ENCODE measurements around the gene ANTKMT.

ANTKMT gene

DNA sequence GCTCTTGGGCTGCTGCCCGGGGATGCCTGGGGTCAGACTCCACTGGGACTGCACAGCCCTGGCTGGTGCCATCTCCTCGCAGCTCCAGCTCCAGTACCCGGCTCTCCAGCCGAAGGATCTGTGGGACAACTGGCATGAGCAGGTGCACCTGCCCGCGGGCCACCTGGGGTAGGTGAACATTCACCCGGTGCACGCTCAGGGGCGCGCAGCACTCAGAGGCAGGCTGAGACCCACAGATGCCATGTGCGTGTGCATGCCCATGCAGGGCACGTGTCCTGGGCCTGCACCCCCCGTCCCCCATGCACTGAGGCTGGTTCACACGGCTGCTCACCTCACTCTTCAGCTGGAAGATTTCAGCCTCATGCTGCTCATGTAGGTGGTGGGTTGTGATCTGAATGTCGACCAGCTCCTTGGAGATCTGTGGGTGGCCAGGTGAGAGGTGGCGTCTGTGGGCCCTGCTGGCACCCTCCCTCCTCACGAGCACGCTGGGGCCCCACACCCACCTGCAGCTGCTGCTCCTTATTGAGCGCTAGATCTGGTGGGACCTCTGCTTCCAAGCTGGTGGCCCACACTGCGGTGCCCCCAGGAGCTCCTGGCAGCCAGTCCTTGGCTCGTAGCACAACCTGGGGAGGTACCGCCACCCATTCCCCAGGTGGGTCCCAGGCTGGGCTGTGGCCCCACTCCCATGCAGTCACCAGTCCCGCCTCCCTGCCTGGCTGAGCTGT lies 4.7 kb downstream of the ANTKMT start:
- in situ Hi-C loops (cut with MboI; ENCODE audit: low sequenced_read_pairs), result no loop called here

DNA sequence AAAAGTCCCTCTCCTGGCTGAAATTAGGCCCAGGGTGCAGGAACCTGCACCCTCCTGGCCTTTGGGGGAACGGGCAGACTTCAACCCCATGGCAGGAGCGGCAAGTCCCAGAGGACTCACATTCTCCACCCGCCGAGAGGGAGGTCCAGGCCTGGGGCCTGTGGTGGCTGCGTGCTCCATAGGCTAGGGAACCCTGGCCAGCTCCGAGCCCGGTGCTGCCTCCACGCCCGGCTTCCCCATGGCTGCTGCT lies 5.2 kb downstream of the ANTKMT start:
- in situ Hi-C loops (cut with MboI; ENCODE audit: low sequenced_read_pairs), result no loop called here

DNA sequence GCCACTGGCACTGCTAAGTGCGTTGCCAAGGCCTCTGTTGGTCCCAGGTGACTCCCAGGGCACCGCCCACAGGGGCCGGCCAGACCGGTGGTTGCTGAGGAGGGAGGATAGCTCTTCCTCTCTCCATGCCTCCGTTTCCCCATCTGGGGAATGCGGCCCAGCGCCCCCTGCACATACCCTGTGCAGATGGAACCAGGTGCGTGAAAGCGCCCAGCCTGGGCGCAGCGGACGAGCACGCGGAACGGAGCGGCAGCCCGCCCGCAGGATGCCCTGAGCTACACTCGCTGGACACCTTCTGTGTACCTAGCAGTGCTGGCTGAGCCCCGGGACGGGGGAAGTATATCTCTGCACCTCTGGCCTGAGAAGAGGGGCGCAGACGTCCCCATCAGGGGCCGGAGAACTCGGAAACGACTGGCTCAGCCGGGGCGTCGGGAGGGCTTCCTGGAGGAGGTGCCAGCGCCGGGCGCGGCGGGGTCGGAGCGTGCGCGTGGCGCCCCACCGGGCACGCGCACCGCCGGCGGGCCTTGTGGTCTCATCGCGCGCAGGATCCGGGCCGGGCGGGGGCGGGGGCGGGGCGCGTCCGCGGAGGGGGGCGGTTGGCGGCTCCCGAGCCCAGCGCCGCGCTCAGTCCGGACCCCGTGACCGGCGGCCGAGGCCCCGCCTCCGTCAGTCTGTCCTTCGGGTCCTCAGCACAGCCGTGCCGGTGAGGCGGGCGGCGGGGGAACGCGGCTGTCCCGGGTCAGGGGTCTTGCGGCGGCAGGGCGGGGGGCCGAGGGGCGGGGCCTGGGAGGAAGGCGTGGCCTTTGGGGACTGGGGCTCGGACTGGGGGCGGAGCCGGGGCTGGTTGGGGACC lies 5.7 kb downstream of the ANTKMT start, which contains the start of the genes CCDC78 and HAGHL:
Gene CCDC78, minus strand, starts transcription at position 6 of the 853 bp plus-strand sequence. CDS start 76 bp downstream, outside the sequence.
Gene HAGHL, plus strand, starts transcription at position 669 of the 853 bp plus-strand sequence. CDS start 404 bp downstream, outside the sequence.
- in situ Hi-C loops (cut with MboI; ENCODE audit: low sequenced_read_pairs), result no loop called here

DNA sequence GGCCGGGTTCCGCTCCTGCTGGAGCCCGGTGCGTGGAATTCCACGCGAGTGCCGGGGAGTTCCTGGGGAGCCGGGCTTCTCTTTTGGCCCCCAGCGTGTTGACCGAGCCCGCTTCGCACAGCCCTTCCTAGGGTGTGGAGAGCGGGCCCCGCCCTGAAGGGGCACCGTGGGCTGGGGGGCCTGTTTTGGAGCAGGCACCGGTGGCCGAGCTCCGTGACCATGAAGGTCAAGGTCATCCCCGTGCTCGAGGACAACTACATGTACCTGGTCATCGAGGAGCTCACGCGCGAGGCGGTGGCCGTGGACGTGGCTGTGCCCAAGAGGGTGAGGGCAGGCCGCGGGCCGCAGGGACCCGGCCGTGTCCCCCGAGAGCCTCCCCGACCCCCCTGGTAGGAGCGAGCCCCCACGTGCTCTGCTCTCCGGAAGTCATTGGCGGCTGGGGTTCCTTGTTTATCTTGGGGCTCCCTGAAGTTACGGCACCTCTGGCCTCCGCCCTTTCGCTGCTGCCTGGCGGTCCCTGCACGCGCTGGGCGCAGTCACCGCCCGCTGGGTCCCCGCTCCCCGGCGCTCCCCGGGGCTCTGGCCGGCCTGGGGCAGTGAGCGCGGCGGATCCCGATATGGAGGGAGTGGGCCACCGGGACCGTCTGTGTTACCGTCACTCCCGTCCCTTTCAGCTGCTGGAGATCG lies 6.5 kb downstream of the ANTKMT start:
- in situ Hi-C loops (cut with MboI; ENCODE audit: low sequenced_read_pairs), result no loop called here

DNA sequence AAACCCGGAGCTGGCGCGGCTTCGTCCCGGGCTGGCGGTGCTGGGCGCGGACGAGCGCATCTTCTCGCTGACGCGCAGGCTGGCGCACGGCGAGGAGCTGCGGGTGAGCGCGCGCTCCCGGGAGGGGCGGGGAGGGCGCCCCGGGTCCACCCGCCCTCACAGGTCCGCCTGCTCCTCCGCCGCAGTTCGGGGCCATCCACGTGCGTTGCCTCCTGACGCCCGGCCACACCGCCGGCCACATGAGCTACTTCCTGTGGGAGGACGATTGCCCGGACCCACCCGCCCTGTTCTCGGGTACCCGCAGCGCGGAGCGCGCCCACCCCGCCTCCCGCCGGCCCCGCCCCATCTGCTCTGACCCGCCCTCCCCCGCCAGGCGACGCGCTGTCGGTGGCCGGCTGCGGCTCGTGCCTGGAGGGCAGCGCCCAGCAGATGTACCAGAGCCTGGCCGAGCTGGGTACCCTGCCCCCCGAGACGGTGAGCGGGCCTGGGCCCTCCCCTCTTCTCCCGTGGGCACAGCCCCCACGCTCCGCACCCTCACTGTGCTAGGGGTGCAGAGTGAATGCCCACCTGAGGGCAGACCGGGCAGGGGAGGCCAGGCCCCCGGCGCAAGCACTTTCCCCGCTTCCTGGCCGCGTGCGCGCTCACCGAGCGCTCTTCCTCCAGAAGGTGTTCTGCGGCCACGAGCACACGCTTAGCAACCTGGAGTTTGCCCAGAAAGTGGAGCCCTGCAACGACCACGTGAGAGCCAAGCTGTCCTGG lies 7.4 kb downstream of the ANTKMT start:
- in situ Hi-C loops (cut with MboI; ENCODE audit: low sequenced_read_pairs), result no loop called here

DNA sequence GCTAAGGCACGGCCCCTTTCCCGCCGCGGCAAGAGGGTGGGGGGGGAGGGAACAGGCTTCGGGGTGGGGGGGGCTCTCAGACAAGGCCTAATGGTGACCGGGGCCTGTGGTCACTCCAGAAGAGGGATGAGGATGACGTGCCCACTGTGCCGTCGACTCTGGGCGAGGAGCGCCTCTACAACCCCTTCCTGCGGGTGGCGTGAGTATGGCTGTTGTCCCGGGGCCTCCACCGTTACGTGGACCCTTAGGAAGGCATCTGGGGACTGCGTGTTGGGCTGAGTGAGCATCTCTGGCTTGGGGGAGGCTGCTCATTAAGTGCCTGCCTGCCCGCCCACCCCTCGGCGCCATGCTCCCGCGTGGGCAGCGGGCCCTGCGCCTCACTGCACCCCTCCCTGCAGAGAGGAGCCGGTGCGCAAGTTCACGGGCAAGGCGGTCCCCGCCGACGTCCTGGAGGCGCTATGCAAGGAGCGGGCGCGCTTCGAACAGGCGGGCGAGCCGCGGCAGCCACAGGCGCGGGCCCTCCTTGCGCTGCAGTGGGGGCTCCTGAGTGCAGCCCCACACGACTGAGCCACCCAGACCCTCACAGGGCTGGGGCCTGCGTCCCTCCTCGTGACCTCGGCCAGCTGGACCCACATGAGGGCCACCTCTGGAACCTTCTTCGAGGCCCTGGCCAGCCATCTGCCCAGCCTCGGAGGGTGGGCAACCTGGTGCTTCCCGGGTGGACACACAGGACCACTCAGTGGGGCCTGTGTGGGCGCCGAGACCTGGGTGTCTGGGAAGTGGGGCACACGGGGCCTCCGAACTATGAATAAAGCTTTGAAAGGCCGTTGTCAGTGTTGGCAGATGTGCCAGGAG lies 8.2 kb downstream of the ANTKMT start:
- in situ Hi-C loops (cut with MboI; ENCODE audit: low sequenced_read_pairs), result no loop called here

DNA sequence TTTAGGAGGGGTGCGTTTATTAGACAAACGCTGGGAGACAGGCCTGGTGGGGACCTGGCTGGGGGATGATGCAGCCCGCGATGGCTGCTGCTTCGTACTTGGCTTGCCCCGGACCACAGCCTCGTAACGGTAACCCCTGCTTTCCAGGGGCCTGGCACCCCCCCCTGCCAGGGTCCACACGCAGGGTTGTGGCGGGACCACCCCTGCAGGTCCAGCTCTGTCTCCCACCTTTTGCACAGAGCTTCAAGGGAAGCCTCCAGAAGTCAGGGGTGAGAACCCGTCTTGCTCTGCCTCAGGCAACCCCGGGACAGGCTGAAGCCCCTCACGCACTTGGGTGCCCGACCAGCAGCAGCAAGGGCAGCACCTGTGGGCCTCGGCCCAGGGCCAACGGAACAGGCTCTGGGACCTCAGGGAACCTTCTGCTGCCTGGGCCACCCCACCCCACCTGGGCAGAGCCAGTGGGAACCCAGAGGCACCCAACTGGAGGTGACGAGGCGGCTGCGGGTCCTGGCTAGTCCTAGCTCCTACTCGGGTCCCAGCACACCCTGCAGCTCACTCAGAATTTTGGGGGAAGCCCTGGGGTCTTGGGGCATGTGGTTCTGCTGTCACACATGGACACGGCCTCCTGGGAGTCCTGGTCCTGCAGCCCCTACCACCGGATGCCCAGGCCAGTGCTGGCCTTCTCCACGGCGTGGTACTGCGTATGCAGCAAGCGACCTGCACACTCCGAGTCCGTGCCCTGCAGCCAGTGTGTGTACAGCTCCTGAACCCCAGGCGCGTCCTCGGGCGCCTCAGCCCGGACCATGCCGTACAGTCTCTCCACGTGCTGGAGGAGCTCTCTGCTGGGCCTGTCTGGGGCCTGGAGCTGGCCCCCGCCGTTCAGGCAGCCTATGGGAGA lies 9.1 kb downstream of the ANTKMT start:
- in situ Hi-C loops (cut with MboI; ENCODE audit: low sequenced_read_pairs), result no loop called here

DNA sequence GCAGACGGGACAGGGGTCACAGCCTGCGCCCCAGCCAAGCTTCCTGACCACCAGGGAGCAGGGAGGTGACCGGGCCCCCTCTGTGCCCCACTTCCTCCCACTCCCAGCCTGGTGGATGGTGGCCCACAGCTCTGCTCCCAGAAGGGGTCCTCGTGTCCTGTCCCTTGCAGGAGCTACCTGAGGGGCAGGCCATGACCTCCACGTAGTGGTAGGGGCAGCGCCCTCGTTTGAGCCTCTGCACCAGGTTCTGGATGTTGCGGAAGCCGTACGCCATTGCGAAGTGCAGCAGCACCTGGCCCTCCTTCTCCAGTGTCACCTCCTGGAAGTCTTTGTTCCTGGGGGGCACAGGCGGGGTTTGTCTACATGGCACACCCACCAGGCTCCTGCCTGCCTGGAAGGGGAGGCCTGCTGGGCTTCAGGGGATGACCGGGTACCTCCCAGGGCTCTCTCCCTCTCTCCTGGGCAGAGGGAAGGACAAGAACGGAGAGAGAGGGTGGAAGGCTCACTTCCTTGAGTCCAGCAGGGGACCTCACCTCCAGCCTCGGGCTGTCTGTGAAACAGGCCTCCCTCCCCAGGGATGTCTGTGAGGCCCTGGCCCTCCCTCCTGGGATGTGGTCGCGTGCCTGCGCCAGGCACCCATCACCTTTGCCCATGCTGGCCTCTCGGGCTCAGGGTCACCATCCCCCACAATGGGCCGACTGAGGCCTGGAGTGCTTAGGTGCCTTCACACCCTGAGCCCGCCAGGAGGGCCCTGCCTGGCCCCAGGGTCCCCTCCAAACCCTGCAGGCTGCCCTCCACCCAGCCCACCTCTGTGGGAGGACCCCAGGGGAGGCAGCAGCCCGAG lies 9.9 kb downstream of the ANTKMT start:
- in situ Hi-C loops (cut with MboI; ENCODE audit: low sequenced_read_pairs), result no loop called here

DNA sequence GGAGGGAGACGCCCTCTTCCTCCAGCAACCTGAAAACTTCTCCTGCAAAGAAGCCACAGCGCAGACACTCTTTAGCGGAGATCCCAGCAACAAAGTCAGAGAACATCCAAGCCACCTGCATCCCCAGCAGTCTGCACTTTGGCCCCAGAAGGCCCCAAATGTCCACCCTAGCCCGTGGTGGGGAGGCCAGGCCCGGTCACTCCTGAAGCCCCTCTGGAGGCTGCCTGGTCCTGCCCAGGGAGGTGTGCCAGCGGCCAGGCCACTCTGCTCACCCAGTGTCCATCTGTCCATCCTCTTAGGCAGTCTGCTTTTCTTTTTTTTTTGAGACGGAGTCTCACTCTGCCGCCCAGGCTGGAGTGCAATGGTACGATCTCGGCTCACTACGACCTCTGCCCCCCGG lies 11.4 kb downstream of the ANTKMT start:
- in situ Hi-C loops (cut with MboI; ENCODE audit: low sequenced_read_pairs), result no loop called here

DNA sequence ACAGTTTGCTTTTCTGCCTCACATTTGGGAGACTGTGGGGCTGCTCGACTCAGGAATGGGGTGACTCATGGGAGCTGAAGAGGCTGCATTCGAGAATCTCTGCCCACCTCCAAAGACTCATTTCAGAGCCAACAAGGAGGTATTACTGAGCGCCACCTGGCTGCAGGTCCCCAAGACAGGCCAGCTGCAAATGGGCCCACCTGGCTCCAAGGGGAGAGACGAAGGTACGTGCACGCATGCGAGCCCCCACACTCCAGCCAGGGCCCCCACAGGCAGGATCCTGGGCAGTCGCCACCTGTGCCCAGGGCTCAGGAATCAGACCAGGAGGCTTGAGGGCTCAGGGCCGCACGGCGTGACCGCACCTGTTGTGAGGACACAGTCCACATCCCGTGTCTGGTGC lies 12.0 kb downstream of the ANTKMT start:
- in situ Hi-C loops (cut with MboI; ENCODE audit: low sequenced_read_pairs), result no loop called here

DNA sequence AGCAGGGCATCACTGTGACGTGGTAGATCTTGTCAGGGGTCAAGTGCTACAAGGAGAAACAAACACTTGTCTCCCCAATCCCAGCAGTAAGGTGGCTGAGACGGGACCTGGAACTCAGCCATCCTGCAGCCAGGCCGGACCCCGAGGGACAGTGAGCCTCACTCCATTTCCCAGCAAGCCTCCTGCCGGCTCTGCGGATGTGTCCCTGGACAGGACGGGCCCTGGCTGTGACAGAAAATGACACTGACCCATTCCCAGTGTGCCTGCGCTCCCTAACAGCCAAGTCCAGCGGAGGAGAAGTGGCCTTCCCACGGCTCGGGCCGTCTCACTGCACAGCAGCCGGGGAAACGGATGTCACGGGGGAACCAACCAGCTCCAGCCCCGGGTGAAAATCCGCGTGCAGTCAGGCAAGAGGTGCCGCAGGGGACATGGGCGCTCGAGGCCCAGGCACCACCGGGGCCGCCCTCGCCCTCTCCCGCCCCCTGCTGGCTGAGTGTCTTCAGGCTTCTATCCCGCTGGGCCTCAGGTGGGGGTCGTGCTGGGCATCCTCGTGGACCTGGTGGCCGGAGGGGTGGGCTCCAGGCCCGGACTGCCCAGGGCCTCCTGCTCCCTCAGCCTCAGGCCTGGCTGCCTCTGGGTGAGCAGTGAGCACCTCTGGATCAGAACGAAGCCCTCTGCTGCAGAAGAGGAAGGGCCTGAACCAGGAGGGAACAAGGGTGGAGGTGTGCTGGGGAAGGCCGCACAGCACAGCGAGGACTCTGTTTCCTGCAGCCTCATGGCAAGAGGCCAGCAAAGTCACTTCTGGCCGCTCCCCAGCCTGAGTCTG lies 12.6 kb downstream of the ANTKMT start:
- in situ Hi-C loops (cut with MboI; ENCODE audit: low sequenced_read_pairs), result no loop called here

DNA sequence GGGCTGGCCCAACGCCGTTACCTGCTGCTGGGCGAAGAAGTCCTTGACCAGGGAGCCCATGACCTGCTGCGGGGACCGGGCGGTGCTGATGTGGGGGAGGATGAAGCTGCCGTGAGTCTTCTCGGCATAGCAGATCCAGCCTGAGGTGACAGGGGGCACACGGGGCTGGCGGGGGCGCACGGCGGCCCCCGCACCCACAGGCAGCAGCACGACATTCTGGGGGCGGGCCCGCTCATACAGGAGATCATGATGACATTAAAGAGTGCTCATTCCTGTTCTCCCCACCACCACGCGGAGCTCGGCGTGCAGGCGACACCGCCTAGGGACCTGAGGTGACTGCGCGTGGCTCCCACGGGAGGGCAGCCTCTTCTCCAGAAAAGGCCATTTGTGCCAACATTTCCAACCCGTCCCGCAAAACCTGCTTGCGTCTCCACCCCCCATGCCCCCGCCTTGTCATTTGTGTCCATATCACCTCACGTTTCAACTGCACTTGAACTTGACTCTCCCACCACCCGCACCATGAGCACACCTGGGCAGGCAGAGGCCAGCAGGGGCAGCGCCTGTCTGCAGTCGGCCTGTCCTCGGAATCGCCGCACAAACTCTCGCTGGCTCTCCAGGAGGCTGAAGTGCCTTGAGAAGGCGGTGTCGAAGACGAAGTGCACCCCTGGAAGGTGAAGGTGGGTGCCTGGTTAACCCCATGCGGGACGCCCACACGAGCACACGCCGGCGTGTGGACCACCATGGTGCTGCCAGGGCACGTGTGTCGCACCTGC lies 13.4 kb downstream of the ANTKMT start:
- in situ Hi-C loops (cut with MboI; ENCODE audit: low sequenced_read_pairs), result no loop called here

DNA sequence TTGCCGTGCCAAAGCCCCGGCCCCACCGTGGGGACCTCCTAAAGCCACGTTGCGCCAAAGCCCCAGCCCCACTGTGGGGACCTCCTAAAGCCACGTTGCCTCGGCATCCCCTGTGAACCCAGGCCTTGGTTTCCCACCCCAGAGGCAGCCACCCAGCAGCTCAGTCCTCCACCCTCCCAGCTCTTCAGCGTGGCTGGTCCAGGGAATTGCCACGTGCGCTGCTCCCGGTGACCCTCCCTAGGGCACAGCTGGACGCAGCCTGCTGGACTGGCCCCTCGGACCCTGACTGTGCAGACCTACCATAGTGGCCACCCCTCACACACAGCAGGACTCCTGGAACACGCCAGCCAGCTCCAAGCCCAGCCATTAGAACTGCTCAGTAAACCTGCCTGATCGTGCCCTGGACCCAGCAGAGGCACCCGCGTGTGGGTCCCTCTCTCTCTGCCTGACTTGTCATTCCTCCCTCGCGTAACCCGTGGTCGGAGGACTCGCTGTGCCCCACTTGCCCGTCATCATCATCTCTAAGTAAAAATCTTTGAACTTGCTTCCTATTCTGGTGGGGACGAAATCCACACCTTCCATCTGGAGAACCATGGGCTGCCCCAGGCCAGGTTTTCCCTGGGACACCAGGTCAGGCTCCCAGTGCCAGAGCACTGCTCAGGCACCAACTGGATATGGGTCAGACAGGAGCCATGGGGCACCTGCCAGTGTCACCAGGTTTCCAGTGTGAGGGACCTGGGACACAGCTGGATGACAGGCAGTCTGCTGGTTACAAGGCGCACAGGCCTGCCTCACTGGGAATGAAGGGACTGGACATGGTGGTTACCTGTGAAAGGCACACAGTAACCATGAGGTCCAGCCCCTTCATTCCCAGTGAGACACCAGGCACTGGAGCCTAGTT lies 14.3 kb downstream of the ANTKMT start:
- in situ Hi-C loops (cut with MboI; ENCODE audit: low sequenced_read_pairs), result no loop called here

DNA sequence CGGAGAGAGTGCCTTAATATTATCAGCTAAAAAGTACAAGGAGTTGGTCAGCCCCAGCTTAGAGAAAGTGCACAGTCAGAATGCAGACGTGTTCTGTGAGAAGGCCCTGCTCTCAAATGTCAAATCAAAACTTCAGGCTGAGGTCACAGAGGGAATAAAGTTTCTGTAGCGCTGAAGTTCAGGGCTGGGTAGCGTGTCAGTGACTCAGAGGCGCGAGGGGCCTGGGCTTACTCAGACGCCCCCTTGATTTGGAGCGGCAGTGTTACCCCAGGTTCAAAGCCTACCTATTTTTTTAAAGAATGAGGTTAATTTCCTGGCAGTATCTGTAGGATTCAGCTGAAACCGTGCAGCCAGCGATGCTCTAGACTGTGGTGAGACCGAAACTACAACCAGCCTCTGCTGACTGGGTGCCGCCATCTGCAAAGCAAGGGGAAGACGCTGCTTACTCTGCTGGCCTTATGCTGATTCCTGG lies 15.1 kb downstream of the ANTKMT start:
- in situ Hi-C loops (cut with MboI; ENCODE audit: low sequenced_read_pairs), result no loop called here

DNA sequence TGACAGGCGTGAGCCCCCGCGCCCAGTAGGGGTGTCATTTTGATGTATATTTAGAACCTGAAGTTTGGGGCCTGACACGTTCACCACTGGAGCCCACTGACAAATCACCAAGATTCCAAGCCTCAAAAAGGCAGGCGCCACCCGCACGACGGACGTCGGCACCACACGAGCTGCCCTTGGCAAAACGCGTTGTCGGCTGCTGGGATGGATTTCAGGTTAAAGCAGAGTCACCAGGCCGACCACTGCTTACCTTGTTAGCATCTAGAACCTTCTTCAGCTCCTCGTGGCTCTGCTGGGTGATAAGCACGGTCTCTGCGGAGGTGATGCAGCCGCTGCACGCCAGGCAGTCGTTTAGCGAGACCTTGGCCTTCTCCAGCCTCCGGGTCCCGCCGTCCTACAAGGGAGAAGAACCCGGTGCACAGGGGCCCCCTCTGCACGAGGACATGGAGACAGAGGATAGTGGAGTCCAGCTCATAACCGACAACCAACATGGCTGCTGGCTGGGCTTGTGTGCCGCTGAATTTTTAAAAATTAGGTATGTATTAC lies 16.1 kb downstream of the ANTKMT start:
- in situ Hi-C loops (cut with MboI; ENCODE audit: low sequenced_read_pairs), result no loop called here
